ENCODE results near the gene TRIM77.
"Not testable (repeated sequence)": the region's sequence is repeated elsewhere in the genome, so short reads cannot be mapped to it uniquely, and the experiment has no call there.

TRIM77 gene

GRCh38 chr11:89709999-89710398 is at the start of gene TRIM77:
TSS of gene TRIM77 (plus strand) at chr11:89710299. CDS start at chr11:89710299, 0 bp downstream.
- H3K36me3 ChIP-seq (ENCODE audit: control insufficient read depth in 2 of 2, insufficient read depth in 2 of 2, low read length in 2 of 2); H3K9ac ChIP-seq (ENCODE audit: low read length in 2 of 2); H3K4me1 ChIP-seq (ENCODE audit: control insufficient read depth, insufficient read depth, low read length); H3K9me3 ChIP-seq (ENCODE audit: control insufficient read depth in 2 of 2, low read length in 2 of 2); H3K27ac ChIP-seq (ENCODE audit: low read length); H3K4me3 ChIP-seq (ENCODE audit: low read length in 2 of 2); H3K27me3 ChIP-seq (ENCODE audit: control insufficient read depth in 1 of 2, insufficient read depth in 2 of 2, low read length in 2 of 2): not testable (repeated sequence)

DNA sequence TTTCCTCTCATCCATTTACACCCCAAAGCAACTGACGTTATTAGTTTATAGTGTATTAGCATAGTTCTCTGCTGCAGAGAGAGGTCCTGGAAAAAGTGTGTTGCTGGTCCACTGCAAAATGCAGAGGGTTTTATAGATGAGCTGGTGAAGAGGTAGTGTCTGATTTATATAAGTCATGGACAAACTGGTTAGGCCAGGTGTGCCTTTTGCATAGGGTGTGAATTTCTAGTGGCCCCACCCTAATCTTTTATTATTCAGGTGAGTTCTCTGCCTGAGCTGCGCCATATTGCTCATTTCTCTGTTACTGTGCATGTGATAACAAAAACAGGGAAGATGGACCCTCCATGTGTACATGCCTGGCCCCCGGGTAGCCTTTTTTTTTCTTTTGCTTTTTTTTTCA is 43.1 kb upstream of the TRIM77 start:
- Histone ChIP-seq H3K4me3 (ENCODE audit: low read length in 2 of 2) (no peak overlapping the region), H3K9me3 (ENCODE audit: control insufficient read depth in 2 of 2, low read length in 2 of 2) (no peaks in the 10 kb centered on the region), H3K36me3 (ENCODE audit: control insufficient read depth in 2 of 2, insufficient read depth in 2 of 2, low read length in 2 of 2) (no peaks in the 10 kb centered on the region), H3K9ac (ENCODE audit: low read length in 2 of 2) (no peak overlapping the region), H3K4me1 (ENCODE audit: control insufficient read depth, insufficient read depth, low read length) (no peaks in the 10 kb centered on the region), H3K27ac (ENCODE audit: low read length) (no peak overlapping the region), H3K27me3 (ENCODE audit: control insufficient read depth in 1 of 2, insufficient read depth in 2 of 2, low read length in 2 of 2) (no peaks in the 10 kb centered on the region)

DNA sequence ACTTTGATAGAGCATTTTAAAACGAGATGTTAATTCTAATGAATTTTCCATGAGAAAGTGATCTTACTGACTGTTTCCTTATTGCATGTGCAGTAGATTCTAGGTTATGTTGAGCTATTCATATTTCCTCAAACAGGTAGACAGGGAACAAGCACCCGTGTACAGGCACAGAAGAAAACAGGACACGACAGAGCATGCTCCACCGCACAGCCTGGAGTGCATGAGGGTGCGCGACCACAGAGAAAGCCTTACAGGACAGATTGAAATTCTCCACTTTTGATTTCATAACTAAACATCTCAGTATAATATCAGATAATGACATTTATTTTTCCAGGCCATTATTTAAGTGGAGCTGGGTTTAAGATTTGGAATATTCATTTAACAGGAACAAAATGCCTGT is 41.9 kb upstream of the TRIM77 start:
- not testable (repeated sequence) for H3K4me1 ChIP-seq (ENCODE audit: control insufficient read depth, insufficient read depth, low read length); H3K9ac ChIP-seq (ENCODE audit: low read length in 2 of 2); H3K27ac ChIP-seq (ENCODE audit: low read length); H3K4me3 ChIP-seq (ENCODE audit: low read length in 2 of 2); H3K9me3 ChIP-seq (ENCODE audit: control insufficient read depth in 2 of 2, low read length in 2 of 2); H3K27me3 ChIP-seq (ENCODE audit: control insufficient read depth in 1 of 2, insufficient read depth in 2 of 2, low read length in 2 of 2); H3K36me3 ChIP-seq (ENCODE audit: control insufficient read depth in 2 of 2, insufficient read depth in 2 of 2, low read length in 2 of 2)

GRCh38 chr11:89669586-89669985 is 40.5 kb upstream of the TRIM77 start:
- not testable (repeated sequence) for H3K27ac ChIP-seq (ENCODE audit: low read length); H3K9me3 ChIP-seq (ENCODE audit: control insufficient read depth in 2 of 2, low read length in 2 of 2); H3K4me1 ChIP-seq (ENCODE audit: control insufficient read depth, insufficient read depth, low read length); H3K9ac ChIP-seq (ENCODE audit: low read length in 2 of 2); H3K27me3 ChIP-seq (ENCODE audit: control insufficient read depth in 1 of 2, insufficient read depth in 2 of 2, low read length in 2 of 2); H3K4me3 ChIP-seq (ENCODE audit: low read length in 2 of 2); H3K36me3 ChIP-seq (ENCODE audit: control insufficient read depth in 2 of 2, insufficient read depth in 2 of 2, low read length in 2 of 2)

GRCh38 chr11:89669993-89670669 is 40.0 kb upstream of the TRIM77 start:
- H3K9ac ChIP-seq (ENCODE audit: low read length in 2 of 2); H3K27ac ChIP-seq (ENCODE audit: low read length); H3K9me3 ChIP-seq (ENCODE audit: control insufficient read depth in 2 of 2, low read length in 2 of 2); H3K4me1 ChIP-seq (ENCODE audit: control insufficient read depth, insufficient read depth, low read length); H3K4me3 ChIP-seq (ENCODE audit: low read length in 2 of 2); H3K27me3 ChIP-seq (ENCODE audit: control insufficient read depth in 1 of 2, insufficient read depth in 2 of 2, low read length in 2 of 2); H3K36me3 ChIP-seq (ENCODE audit: control insufficient read depth in 2 of 2, insufficient read depth in 2 of 2, low read length in 2 of 2): not testable (repeated sequence)

- not testable (repeated sequence) for H3K27ac ChIP-seq (ENCODE audit: low read length)
Measured at GRCh38 chr11:89672547-89672946, 37.6 kb upstream of the TRIM77 start.

GRCh38 chr11:89673380-89673779 is 36.7 kb upstream of the TRIM77 start:
- H3K27ac ChIP-seq (ENCODE audit: low read length); H3K27me3 ChIP-seq (ENCODE audit: control insufficient read depth in 1 of 2, insufficient read depth in 2 of 2, low read length in 2 of 2); H3K36me3 ChIP-seq (ENCODE audit: control insufficient read depth in 2 of 2, insufficient read depth in 2 of 2, low read length in 2 of 2); H3K9me3 ChIP-seq (ENCODE audit: control insufficient read depth in 2 of 2, low read length in 2 of 2); H3K4me1 ChIP-seq (ENCODE audit: control insufficient read depth, insufficient read depth, low read length); H3K9ac ChIP-seq (ENCODE audit: low read length in 2 of 2); H3K4me3 ChIP-seq (ENCODE audit: low read length in 2 of 2): not testable (repeated sequence)

More at GRCh38 chr11:89672547-89672946, 37.6 kb upstream of the TRIM77 start:
- not testable (repeated sequence) for H3K4me1 ChIP-seq (ENCODE audit: control insufficient read depth, insufficient read depth, low read length); H3K36me3 ChIP-seq (ENCODE audit: control insufficient read depth in 2 of 2, insufficient read depth in 2 of 2, low read length in 2 of 2); H3K9me3 ChIP-seq (ENCODE audit: control insufficient read depth in 2 of 2, low read length in 2 of 2); H3K9ac ChIP-seq (ENCODE audit: low read length in 2 of 2); H3K4me3 ChIP-seq (ENCODE audit: low read length in 2 of 2); H3K27me3 ChIP-seq (ENCODE audit: control insufficient read depth in 1 of 2, insufficient read depth in 2 of 2, low read length in 2 of 2)

- not testable (repeated sequence) for H3K27me3 ChIP-seq (ENCODE audit: control insufficient read depth in 1 of 2, insufficient read depth in 2 of 2, low read length in 2 of 2); H3K36me3 ChIP-seq (ENCODE audit: control insufficient read depth in 2 of 2, insufficient read depth in 2 of 2, low read length in 2 of 2); H3K4me1 ChIP-seq (ENCODE audit: control insufficient read depth, insufficient read depth, low read length); H3K9me3 ChIP-seq (ENCODE audit: control insufficient read depth in 2 of 2, low read length in 2 of 2); H3K9ac ChIP-seq (ENCODE audit: low read length in 2 of 2); H3K27ac ChIP-seq (ENCODE audit: low read length); H3K4me3 ChIP-seq (ENCODE audit: low read length in 2 of 2)
Measured at GRCh38 chr11:89675383-89675782, 34.7 kb upstream of the TRIM77 start.

DNA sequence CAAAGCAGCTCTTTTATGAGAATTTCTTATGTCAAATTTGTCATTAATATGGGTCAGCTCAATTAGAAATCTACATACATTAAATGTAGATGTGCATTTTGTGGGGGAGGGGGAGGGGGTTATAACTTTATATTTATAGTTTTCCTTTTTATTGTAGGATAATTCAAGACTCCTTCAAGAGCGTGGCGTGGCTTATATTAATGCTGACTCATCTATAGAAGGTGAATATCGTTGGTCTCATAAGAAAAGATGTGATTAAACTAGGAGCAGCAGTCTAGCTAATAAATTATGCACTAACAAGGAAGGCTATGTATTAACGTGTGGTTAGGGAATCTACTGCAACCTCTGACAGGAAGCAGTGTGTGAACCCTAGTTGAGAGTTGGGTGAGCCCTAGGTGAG is 34.2 kb upstream of the TRIM77 start:
- not testable (repeated sequence) for H3K36me3 ChIP-seq (ENCODE audit: control insufficient read depth in 2 of 2, insufficient read depth in 2 of 2, low read length in 2 of 2); H3K9me3 ChIP-seq (ENCODE audit: control insufficient read depth in 2 of 2, low read length in 2 of 2); H3K27me3 ChIP-seq (ENCODE audit: control insufficient read depth in 1 of 2, insufficient read depth in 2 of 2, low read length in 2 of 2); H3K4me1 ChIP-seq (ENCODE audit: control insufficient read depth, insufficient read depth, low read length); H3K4me3 ChIP-seq (ENCODE audit: low read length in 2 of 2); H3K27ac ChIP-seq (ENCODE audit: low read length); H3K9ac ChIP-seq (ENCODE audit: low read length in 2 of 2)

- H3K9ac ChIP-seq (ENCODE audit: low read length in 2 of 2); H3K4me1 ChIP-seq (ENCODE audit: control insufficient read depth, insufficient read depth, low read length); H3K36me3 ChIP-seq (ENCODE audit: control insufficient read depth in 2 of 2, insufficient read depth in 2 of 2, low read length in 2 of 2); H3K4me3 ChIP-seq (ENCODE audit: low read length in 2 of 2); H3K27me3 ChIP-seq (ENCODE audit: control insufficient read depth in 1 of 2, insufficient read depth in 2 of 2, low read length in 2 of 2); H3K27ac ChIP-seq (ENCODE audit: low read length); H3K9me3 ChIP-seq (ENCODE audit: control insufficient read depth in 2 of 2, low read length in 2 of 2): not testable (repeated sequence)
Measured at GRCh38 chr11:89707080-89707479, 3.0 kb upstream of the TRIM77 start.

- not testable (repeated sequence) for H3K27me3 ChIP-seq (ENCODE audit: control insufficient read depth in 1 of 2, insufficient read depth in 2 of 2, low read length in 2 of 2); H3K27ac ChIP-seq (ENCODE audit: low read length); H3K9me3 ChIP-seq (ENCODE audit: control insufficient read depth in 2 of 2, low read length in 2 of 2); H3K9ac ChIP-seq (ENCODE audit: low read length in 2 of 2); H3K4me3 ChIP-seq (ENCODE audit: low read length in 2 of 2); H3K4me1 ChIP-seq (ENCODE audit: control insufficient read depth, insufficient read depth, low read length); H3K36me3 ChIP-seq (ENCODE audit: control insufficient read depth in 2 of 2, insufficient read depth in 2 of 2, low read length in 2 of 2)
Measured at GRCh38 chr11:89724866-89725498, 14.9 kb downstream of the TRIM77 start.
